HUES6 (cell line): Measurements from ENCODE around the gene UMAD1.

ENCODE experiments used
- H3K27ac ChIP-seq: 2 replicates; pipeline ENCODE4 v1.7.0; 2013; ENCODE audit warnings: low read depth, mild to moderate bottlenecking, low read length, inconsistent platforms
- H3K27me3 ChIP-seq: 2 replicates; pipeline ENCODE4 v1.6.1; 2013; ENCODE audit warnings: low read length; ENCODE audit not compliant: control insufficient read depth, insufficient read depth
- H3K36me3 ChIP-seq: 2 replicates; pipeline ENCODE4 v1.6.1; 2013; ENCODE audit warnings: low read length; ENCODE audit not compliant: control insufficient read depth, insufficient read depth
- H3K4me1 ChIP-seq: 2 replicates; pipeline ENCODE4 v1.6.1; 2013; ENCODE audit warnings: low read length; ENCODE audit not compliant: control insufficient read depth, insufficient read depth
- H3K4me3 ChIP-seq: 2 replicates; pipeline ENCODE4 v1.5.1; 2013; ENCODE audit warnings: low read depth, low read length
- H3K9ac ChIP-seq: one replicate; pipeline ENCODE4 v1.6.1; 2013; ENCODE audit warnings: mild to moderate bottlenecking, low read length
- H3K9me3 ChIP-seq: 2 replicates; pipeline ENCODE4 v1.6.1; 2013; ENCODE audit warnings: low read depth, low read length; ENCODE audit not compliant: control insufficient read depth, insufficient read depth

UMAD1 gene

GRCh38 chr7:7786595-7786994 is 146.0 kb downstream of the UMAD1 start:
- Histone ChIP-seq H3K4me3 (no peak overlapping the region), H3K36me3 (no peaks in the 10 kb centered on the region)

GRCh38 chr7:7789551-7789988 is 149.0 kb downstream of the UMAD1 start:
- H3K9ac ChIP-seq: no peak overlapping the region
- H3K36me3 ChIP-seq: no peaks in the 10 kb centered on the region
- H3K27me3 ChIP-seq: no peaks in the 10 kb centered on the region
- H3K27ac ChIP-seq: no peak overlapping the region
- no peak overlapping the region for H3K4me3 ChIP-seq
- no peaks in the 10 kb centered on the region for H3K9me3 ChIP-seq
- peaks cover 35% of the 10 kb centered on the region for H3K4me1 ChIP-seq

More at GRCh38 chr7:7786595-7786994, 146.0 kb downstream of the UMAD1 start:
- Histone ChIP-seq H3K4me1 (peaks cover 7% of the 10 kb centered on the region; the same call in 1 of the 2 replicates), H3K9me3 (no peaks in the 10 kb centered on the region), H3K9ac (no peak overlapping the region), H3K27ac (no peak overlapping the region), H3K27me3 (no peaks in the 10 kb centered on the region)

GRCh38 chr7:7790041-7790741 is 149.6 kb downstream of the UMAD1 start:
- no peaks in the 10 kb centered on the region for H3K27me3 ChIP-seq
- H3K36me3 ChIP-seq: no peaks in the 10 kb centered on the region
- peaks cover 40% of the 10 kb centered on the region for H3K4me1 ChIP-seq
- H3K4me3 ChIP-seq: no peak overlapping the region
- H3K27ac ChIP-seq: no peak overlapping the region
- H3K9me3 ChIP-seq: no peaks in the 10 kb centered on the region
- H3K9ac ChIP-seq: no peak overlapping the region

GRCh38 chr7:7791523-7791922 is 151.0 kb downstream of the UMAD1 start:
- Histone ChIP-seq H3K9me3 (no peaks in the 10 kb centered on the region), H3K9ac (no peak overlapping the region), H3K27me3 (no peaks in the 10 kb centered on the region), H3K36me3 (no peaks in the 10 kb centered on the region), H3K4me1 (peaks cover 46% of the 10 kb centered on the region), H3K27ac (no peak overlapping the region), H3K4me3 (no peak overlapping the region)

- Histone ChIP-seq H3K27ac (peak overlapping the region; percentile 70), H3K36me3 (0 out of 2 replicates have a peak, but pooled peaks cover 2% of the 10 kb centered on the region), H3K4me3 (no peak overlapping the region), H3K4me1 (peaks cover 46% of the 10 kb centered on the region), H3K27me3 (no peaks in the 10 kb centered on the region), H3K9me3 (peaks cover 3% of the 10 kb centered on the region), H3K9ac (no peak overlapping the region)
Measured at GRCh38 chr7:7792056-7792455, 151.5 kb downstream of the UMAD1 start.

- Histone ChIP-seq H3K4me1 (peaks cover 46% of the 10 kb centered on the region), H3K4me3 (peak overlapping the region; percentile 36), H3K27me3 (no peaks in the 10 kb centered on the region), H3K27ac (peak overlapping the region; percentile 94), H3K36me3 (0 out of 2 replicates have a peak, but pooled peaks cover 5% of the 10 kb centered on the region), H3K9ac (peak overlapping the region; percentile 36), H3K9me3 (peaks cover 6% of the 10 kb centered on the region)
Measured at GRCh38 chr7:7793249-7793648, 152.7 kb downstream of the UMAD1 start.

GRCh38 chr7:7793921-7794320 is 153.4 kb downstream of the UMAD1 start:
- H3K4me1 ChIP-seq: peaks cover 46% of the 10 kb centered on the region
- peak overlapping the region; percentile 36; the same call in 1 of the 2 replicates for H3K4me3 ChIP-seq
- H3K9me3 ChIP-seq: peaks cover 6% of the 10 kb centered on the region
- no peaks in the 10 kb centered on the region for H3K27me3 ChIP-seq
- H3K36me3 ChIP-seq: 0 out of 2 replicates have a peak, but pooled peaks cover 5% of the 10 kb centered on the region
- H3K27ac ChIP-seq: peak overlapping the region; percentile 94
- H3K9ac ChIP-seq: no peak overlapping the region

GRCh38 chr7:7795203-7795602 is 154.7 kb downstream of the UMAD1 start:
- Histone ChIP-seq H3K4me3 (no peak overlapping the region), H3K27ac (peak overlapping the region; percentile 2; the same call in 1 of the 2 replicates), H3K9ac (no peak overlapping the region), H3K36me3 (0 out of 2 replicates have a peak, but pooled peaks cover 5% of the 10 kb centered on the region), H3K9me3 (peaks cover 6% of the 10 kb centered on the region), H3K4me1 (peaks cover 43% of the 10 kb centered on the region), H3K27me3 (no peaks in the 10 kb centered on the region)

GRCh38 chr7:7795630-7796121 is 155.1 kb downstream of the UMAD1 start:
- H3K9me3 ChIP-seq: peaks cover 6% of the 10 kb centered on the region
- H3K27ac ChIP-seq: peak overlapping the region; percentile 2; the same call in 1 of the 2 replicates
- H3K27me3 ChIP-seq: no peaks in the 10 kb centered on the region
- H3K4me3 ChIP-seq: no peak overlapping the region
- 0 out of 2 replicates have a peak, but pooled peaks cover 5% of the 10 kb centered on the region for H3K36me3 ChIP-seq
- no peak overlapping the region for H3K9ac ChIP-seq
- H3K4me1 ChIP-seq: peaks cover 40% of the 10 kb centered on the region

GRCh38 chr7:7798510-7798909 is 158.0 kb downstream of the UMAD1 start:
- no peak overlapping the region for H3K4me3 ChIP-seq
- H3K27me3 ChIP-seq: no peaks in the 10 kb centered on the region
- 0 out of 2 replicates have a peak, but pooled peaks cover 5% of the 10 kb centered on the region for H3K36me3 ChIP-seq
- H3K27ac ChIP-seq: no peak overlapping the region
- H3K4me1 ChIP-seq: peaks cover 24% of the 10 kb centered on the region
- H3K9ac ChIP-seq: no peak overlapping the region
- peaks cover 6% of the 10 kb centered on the region for H3K9me3 ChIP-seq

GRCh38 chr7:7799138-7799537 is 158.6 kb downstream of the UMAD1 start:
- Histone ChIP-seq H3K4me1 (peaks cover 20% of the 10 kb centered on the region), H3K36me3 (0 out of 2 replicates have a peak, but pooled peaks cover 5% of the 10 kb centered on the region), H3K9me3 (peaks cover 6% of the 10 kb centered on the region), H3K9ac (no peak overlapping the region), H3K4me3 (no peak overlapping the region), H3K27ac (no peak overlapping the region), H3K27me3 (no peaks in the 10 kb centered on the region)
